ENCODE measurements around the gene NUDT15.
"Not testable (repeated sequence)": the region's sequence is repeated elsewhere in the genome, so short reads cannot be mapped to it uniquely, and the experiment has no call there.

NUDT15 gene

GRCh38 chr13:48043789-48044503 is 6.4 kb downstream of the NUDT15 start:
- DNase-seq, result no peak

GRCh38 chr13:48050550-48050949 is 13.0 kb downstream of the NUDT15 start:
- no peak for DNase-seq

- DNase-seq, result no peak
Measured at GRCh38 chr13:48054601-48055000, 17.1 kb downstream of the NUDT15 start.

GRCh38 chr13:48055712-48056111 is 18.2 kb downstream of the NUDT15 start:
- no peak for DNase-seq

GRCh38 chr13:48058536-48058935 is 21.0 kb downstream of the NUDT15 start:
- not testable (repeated sequence) for DNase-seq

GRCh38 chr13:48059951-48060350 is 22.4 kb downstream of the NUDT15 start:
- not testable (repeated sequence) for DNase-seq

GRCh38 chr13:48066310-48066989 is 28.9 kb downstream of the NUDT15 start:
- DNase-seq, result no peak

GRCh38 chr13:48068036-48068435 is 30.5 kb downstream of the NUDT15 start:
- no peak for DNase-seq

- DNase-seq, result no peak
Measured at GRCh38 chr13:48068952-48069351, 31.4 kb downstream of the NUDT15 start.

GRCh38 chr13:48069573-48069972 is 32.0 kb downstream of the NUDT15 start:
- DNase-seq, result no peak

- DNase-seq, result no peak
Measured at GRCh38 chr13:48070942-48071341, 33.4 kb downstream of the NUDT15 start.

GRCh38 chr13:48072304-48072703 is 34.8 kb downstream of the NUDT15 start:
- no peak for DNase-seq

- no peak for DNase-seq
Measured at GRCh38 chr13:48072787-48073186, 35.3 kb downstream of the NUDT15 start.

- DNase-seq, result no peak
Measured at GRCh38 chr13:48074006-48074405, 36.5 kb downstream of the NUDT15 start.

- no peak for DNase-seq
Measured at GRCh38 chr13:48078251-48078656, 40.7 kb downstream of the NUDT15 start.

GRCh38 chr13:48081739-48082138 is 44.2 kb downstream of the NUDT15 start:
- no peak for DNase-seq

- DNase-seq, result no peak
Measured at GRCh38 chr13:48086272-48086671, 48.7 kb downstream of the NUDT15 start.

- DNase-seq, result no peak
Measured at GRCh38 chr13:48093588-48093987, 56.1 kb downstream of the NUDT15 start.

GRCh38 chr13:48094404-48094780 is 56.9 kb downstream of the NUDT15 start:
- peak in 1 of 2 donors; percentile 3 for DNase-seq

- DNase-seq, result peak; percentile 94 to 97
Measured at GRCh38 chr13:48094781-48095502, 57.4 kb downstream of the NUDT15 start, which contains the start of gene MED4. TSS of gene MED4 (minus strand) at chr13:48095104. CDS start at chr13:48095078, 26 bp downstream.

GRCh38 chr13:48096670-48097069 is 59.1 kb downstream of the NUDT15 start:
- DNase-seq, result no peak

Data from activated CD4-positive, alpha-beta T cell treated with anti-CD3 and anti-CD28 coated beads for 4 hours (primary cell).